SK-N-SH treated with all-trans-retinoic acid at 6 μM for 48 hours (cell line): ENCODE results near the gene B4GALNT3.

Source experiments
- ARNTL ChIP-seq: fragments of 450-650 bp; formaldehyde crosslinking; IDR thresholded peaks from 2 replicates; pipeline ENCODE4 v1.5.0; 2020; ENCODE audit warnings: low read depth, mild to moderate bottlenecking, moderate library complexity, borderline replicate concordance
- ZC3H10 ChIP-seq: fragments of 250-450 bp; sonication (Bioruptor Pico); IDR thresholded peaks from 2 replicates; pipeline ENCODE4 v1.5.1; 2021; ENCODE audit warnings: mild to moderate bottlenecking, moderate library complexity

- TF ChIP-seq ZC3H10 (CRISPR knock-in tag), result no peak
- no peak for TF ChIP-seq ARNTL (CRISPR knock-in tag)
Measured at GRCh38 chr12:460261-461230, 807 bp downstream of the B4GALNT3 start.
